Testis (tissue), 2 donors: Measurements from ENCODE around the gene GLRX5.

ENCODE experiments used
- POLR2A ChIP-seq: fragments of 450-650 bp; IDR thresholded peaks from one replicate; pipeline ENCODE4 v1.6.1; 2017; ENCODE audit warnings: antibody characterized with exemption, mild to moderate bottlenecking, moderate library complexity
- TF ChIP-seq, protein P1 (sequence below), 3 experiments: fragments of 450-650 bp in 2 of 3; fragments of 200-600 bp in 1 of 3; sonication (generic) in 1 of 3; IDR thresholded peaks; one replicate each; pipeline ENCODE4 v1.5.1; 2016 to 2019; ENCODE audit warnings: antibody characterized with exemption in 3 of 3, mild to moderate bottlenecking in 2 of 3, moderate library complexity in 1 of 3

- TF ChIP-seq, protein P1, sequence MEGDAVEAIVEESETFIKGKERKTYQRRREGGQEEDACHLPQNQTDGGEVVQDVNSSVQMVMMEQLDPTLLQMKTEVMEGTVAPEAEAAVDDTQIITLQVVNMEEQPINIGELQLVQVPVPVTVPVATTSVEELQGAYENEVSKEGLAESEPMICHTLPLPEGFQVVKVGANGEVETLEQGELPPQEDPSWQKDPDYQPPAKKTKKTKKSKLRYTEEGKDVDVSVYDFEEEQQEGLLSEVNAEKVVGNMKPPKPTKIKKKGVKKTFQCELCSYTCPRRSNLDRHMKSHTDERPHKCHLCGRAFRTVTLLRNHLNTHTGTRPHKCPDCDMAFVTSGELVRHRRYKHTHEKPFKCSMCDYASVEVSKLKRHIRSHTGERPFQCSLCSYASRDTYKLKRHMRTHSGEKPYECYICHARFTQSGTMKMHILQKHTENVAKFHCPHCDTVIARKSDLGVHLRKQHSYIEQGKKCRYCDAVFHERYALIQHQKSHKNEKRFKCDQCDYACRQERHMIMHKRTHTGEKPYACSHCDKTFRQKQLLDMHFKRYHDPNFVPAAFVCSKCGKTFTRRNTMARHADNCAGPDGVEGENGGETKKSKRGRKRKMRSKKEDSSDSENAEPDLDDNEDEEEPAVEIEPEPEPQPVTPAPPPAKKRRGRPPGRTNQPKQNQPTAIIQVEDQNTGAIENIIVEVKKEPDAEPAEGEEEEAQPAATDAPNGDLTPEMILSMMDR (IDR thresholded peaks at IDR 0.05) = no peak
- TF ChIP-seq POLR2A = no peak
Observed at GRCh38 chr14:95547626-95548327, 12.9 kb downstream of the GLRX5 start.
